Measurements from ENCODE around the gene ZNF778. TPM values are rescaled to one million over a fixed set of nuclear protein-coding genes. Genes with fewer than 3 reads are reported as not detected.
"Not testable (repeated sequence)": the region's sequence is repeated elsewhere in the genome, so short reads cannot be mapped to it uniquely, and the experiment has no call there.

Gene ZNF778
- polyA plus RNA-seq, 4 donors = 4.6 to 6.3 (median 6.1) TPM

- no peak for DNase-seq (ENCODE audit: low read depth in 4 of 4, low spot score in 2 of 4)
Measured at GRCh38 chr16:89210904-89211515, 6.5 kb upstream of the ZNF778 start.

DNA sequence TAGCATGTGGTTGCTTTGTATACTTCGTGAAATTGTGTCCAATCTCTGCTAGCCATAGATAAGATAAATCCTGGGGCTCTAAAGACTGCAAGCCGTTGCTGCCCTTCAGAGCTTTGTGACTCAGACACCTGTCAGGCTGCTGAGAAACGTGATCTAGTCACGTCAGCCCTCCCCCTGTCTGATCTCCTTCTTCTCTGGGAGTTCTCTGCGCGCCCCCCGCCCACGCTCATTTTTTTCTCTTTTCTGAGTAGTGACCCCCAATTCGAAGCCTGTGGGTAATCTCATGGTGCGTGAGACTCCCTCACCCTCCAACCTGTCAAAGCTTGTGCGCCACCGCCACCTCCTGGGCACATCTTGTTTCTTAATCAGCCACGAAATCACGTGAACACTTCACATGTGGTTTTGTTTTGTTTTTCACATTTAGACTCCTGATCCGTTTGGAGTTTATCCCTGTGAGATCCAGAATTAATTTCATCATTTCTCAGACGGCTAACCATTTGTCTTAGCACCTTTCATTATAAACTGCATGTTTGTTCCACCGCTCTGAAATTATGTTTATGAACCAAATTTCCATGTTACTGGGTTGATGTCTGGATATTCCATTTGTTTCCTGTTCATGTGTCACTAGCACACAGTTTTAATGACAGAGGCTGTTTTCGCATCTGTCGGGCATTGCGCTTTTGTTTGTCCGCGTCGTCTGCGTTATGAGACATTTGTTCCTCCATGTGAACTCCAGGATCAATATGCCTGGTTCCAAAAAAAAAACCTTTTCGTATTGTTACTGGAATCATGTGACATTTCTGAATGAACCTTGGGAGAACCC lies 977 bp upstream of the ZNF778 start:
- peak in 3 of 4 donors; percentile 34 to 74 (median 62) for DNase-seq (ENCODE audit: low read depth in 4 of 4, low spot score in 2 of 4)

DNA sequence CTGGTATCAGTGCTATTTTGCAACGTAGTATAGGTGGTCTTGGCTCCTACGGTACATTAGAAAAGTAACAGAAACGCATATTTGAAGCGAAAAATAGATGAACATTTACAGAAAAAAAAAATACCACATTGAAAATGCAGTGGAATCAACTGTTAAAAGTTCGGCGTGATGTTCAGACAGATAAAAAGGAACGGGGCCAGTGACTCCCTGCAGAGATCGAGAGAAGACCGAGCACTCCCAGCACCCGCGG lies 440 bp upstream of the ZNF778 start:
- no peak for DNase-seq (ENCODE audit: low read depth in 4 of 4, low spot score in 2 of 4)

DNA sequence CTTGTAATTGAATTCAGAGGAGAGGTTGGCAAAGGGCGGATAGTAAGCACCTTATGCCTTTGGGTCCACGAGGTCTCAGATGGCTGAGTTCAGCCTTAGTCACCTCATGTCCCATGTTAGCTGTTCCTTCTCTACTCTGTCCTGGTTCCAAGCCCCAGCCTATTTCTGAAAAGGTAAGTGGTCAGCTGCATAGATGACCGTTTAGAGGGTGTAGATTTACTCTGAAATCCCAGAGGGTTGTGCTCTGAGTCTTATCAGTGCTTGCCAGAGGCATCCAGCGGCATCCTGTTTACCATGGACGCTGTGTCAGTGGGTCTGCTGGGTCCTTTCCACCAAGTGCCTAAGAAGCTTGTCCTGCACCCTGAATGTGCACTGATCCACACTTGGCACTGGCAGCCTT lies 1.9 kb downstream of the ZNF778 start:
- DNase-seq (ENCODE audit: low read depth in 4 of 4, low spot score in 2 of 4) = no peak

GRCh38 chr16:89221604-89222003 lies 4.1 kb downstream of the ZNF778 start:
- DNase-seq (ENCODE audit: low read depth in 4 of 4, low spot score in 2 of 4) = no peak

GRCh38 chr16:89222931-89223330 lies 5.4 kb downstream of the ZNF778 start:
- DNase-seq (ENCODE audit: low read depth in 4 of 4, low spot score in 2 of 4) = no peak

GRCh38 chr16:89224665-89225064 lies 7.2 kb downstream of the ZNF778 start:
- DNase-seq (ENCODE audit: low read depth in 4 of 4, low spot score in 2 of 4) = no peak

- no peak for DNase-seq (ENCODE audit: low read depth in 4 of 4, low spot score in 2 of 4)
Measured at GRCh38 chr16:89230255-89230654, 12.8 kb downstream of the ZNF778 start.

DNA sequence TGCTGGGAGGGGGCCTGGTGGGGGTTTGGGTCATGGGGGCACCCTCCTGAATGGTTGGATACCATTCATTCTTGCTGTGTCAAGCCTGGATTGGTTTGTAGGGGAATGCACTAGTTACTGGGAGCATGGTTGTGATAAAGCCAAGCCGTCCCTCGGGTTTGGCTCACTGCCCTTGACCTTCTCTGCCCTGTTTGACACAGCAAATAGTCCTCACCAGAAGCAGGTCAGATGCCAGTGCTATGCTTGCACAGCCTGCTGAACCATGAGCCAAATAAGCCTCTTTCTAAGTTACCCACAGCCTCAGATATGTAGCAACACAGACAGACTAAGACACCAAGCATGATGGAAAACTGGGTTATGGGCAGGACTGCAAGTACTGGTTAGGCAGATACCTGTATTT lies 14.6 kb downstream of the ZNF778 start:
- DNase-seq (ENCODE audit: low read depth in 4 of 4, low spot score in 2 of 4) = no peak

- DNase-seq (ENCODE audit: low read depth in 4 of 4, low spot score in 2 of 4) = no peak
Measured at GRCh38 chr16:89233678-89234490, 16.4 kb downstream of the ZNF778 start.

DNA sequence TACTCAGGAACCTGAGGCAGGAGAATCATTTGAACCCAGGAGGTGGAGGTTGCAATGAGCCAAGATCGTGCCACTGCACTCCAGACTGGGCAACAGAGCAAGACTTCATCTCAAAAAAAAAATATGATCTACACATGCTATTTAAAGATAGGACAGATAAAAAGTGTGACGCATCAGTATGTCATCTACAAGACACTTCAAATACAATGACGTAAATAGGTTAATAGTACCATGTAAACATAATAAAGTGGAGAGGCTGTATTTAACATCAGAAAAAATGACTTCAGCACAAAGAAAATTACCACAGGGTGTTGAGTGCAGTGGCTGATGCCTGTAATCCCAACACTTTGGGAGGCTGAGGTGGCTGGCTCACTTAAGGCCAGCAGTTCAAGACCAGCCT lies 20.2 kb downstream of the ZNF778 start:
- no peak for DNase-seq (ENCODE audit: low read depth in 4 of 4, low spot score in 2 of 4)

DNA sequence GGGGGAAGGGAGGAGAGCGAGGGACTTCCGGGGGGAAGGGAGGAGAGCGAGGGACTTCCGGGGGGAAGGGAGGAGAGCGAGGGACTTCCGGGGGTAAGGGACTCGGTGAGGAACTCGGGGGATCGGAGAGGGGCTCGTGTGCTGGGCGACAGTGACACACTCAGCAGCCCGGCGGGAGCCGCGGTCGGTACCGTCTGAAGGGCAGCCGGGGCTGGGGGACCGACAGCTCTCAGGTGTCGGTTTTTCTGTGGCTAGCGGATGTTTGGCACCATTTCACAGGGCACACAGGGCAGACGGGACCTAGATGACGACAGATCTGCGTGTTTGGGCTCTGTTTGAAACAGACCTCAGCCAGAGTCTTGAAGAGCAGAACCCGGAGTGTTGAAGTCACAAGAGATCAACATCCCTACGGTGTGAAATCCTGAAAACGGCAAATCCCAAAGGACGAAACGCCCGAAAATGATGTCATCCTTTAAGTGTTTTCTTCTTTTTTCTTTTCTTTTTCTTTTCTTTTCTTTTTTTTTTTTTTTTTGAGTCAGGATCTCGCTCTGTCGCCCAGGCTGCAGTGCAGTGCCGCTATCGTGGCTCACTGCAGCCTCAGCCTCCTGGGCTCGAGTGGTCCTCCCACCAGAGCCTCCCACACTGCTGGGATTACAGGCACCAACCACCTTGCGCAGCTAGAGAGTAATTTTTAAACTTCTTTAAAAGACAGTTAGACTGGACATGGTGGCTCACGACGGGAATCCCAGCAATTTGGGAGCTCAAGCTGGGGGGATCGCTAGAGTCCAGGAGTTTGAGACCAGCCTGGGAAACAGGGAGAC lies 23.9 kb downstream of the ZNF778 start:
- DNase-seq (ENCODE audit: low read depth in 4 of 4, low spot score in 2 of 4) = peak in 2 of 4 donors; percentile 60 to 69

DNA sequence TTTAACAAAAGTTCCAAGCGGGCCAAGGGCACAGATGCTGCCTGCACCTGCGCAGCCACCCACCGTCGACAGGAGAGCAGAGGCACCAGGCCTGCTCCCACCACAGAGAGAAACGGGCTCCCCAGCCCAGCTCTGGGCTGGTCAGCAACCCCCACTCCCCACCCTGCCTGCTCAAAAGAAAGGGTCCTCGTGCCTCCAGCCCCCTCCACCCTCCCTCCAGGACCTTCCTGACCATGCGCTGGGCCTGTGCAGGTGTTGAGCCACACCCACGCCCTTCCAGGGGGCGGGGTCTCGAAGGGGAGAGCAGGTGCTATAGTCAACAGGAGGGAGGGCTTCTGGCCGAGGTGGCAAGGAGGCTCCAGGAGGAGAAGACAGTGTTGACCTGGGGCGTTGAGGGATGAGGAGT lies 25.3 kb downstream of the ZNF778 start:
- no peak for DNase-seq (ENCODE audit: low read depth in 4 of 4, low spot score in 2 of 4)

GRCh38 chr16:89243664-89244063 lies 26.2 kb downstream of the ZNF778 start:
- no peak for DNase-seq (ENCODE audit: low read depth in 4 of 4, low spot score in 2 of 4)

DNA sequence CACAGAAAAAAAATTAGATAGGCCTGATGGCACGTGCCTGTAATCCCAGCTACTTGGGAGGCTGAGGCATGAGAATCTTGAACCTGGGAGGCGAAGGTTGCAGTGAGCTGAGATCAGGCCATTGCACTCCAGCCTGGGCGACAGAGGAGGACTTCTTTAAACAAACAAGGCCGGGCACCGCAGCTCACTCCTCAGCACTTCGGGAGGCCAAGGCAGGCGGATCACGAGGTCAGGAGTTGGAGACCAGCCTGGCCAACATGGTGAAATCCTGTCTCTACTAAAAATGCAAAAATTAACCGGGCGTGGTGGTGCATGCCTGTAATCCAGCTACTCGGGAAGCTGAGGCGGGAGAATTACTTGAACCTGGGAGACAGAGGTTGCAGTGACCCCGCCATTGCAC lies 26.8 kb downstream of the ZNF778 start:
- not testable (repeated sequence) for DNase-seq (ENCODE audit: low read depth in 4 of 4, low spot score in 2 of 4)

- DNase-seq (ENCODE audit: low read depth in 4 of 4, low spot score in 2 of 4) = no peak
Measured at GRCh38 chr16:89244754-89245153, 27.3 kb downstream of the ZNF778 start.

DNA sequence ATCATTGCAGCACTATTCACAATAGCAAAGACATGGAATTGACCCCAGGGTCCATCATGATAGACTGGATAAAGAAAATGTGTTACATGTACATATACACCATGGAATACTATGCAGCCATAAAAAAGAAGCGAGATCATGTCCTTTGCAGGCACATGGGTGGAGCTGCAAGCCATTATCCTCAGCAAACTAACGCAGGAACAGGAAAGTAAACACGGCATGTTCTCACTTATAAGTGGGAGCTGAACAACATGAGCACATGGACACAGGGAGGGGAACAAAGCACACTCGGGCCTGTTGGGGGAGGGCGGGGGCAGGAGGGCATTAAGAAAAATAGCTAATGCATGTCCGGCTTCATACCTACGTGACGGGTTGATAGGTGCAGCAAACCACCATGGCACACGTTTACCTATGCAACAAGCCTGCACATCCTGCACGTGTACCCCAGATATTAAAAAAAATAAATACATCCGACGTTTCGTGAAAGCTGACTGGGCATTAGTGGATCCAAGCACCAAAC lies 28.9 kb downstream of the ZNF778 start:
- no peak for DNase-seq (ENCODE audit: low read depth in 4 of 4, low spot score in 2 of 4)

GRCh38 chr16:89246903-89247733 lies 29.6 kb downstream of the ZNF778 start:
- peak in 2 of 4 donors; percentile 55 for DNase-seq (ENCODE audit: low read depth in 4 of 4, low spot score in 2 of 4)

DNA sequence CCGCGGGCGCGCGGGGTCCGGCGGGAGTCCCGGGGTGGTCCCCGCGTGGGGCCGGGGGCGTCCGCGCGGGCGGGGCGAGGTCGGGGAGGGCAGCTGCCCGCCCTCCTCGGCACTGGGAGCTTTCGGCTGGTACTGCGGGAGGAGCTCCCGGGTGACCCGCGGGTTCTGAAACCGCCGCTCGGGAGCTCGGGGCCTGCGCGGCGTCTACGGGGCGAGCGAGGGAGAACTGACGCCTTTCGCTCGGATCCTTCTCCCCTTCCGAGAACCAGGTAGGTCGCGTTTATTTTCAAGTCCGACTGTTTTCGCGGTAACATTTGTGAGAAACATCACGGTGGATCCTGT lies 30.2 kb downstream of the ZNF778 start:
- DNase-seq (ENCODE audit: low read depth in 4 of 4, low spot score in 2 of 4) = not testable (repeated sequence)

Data from left renal cortex interstitium (tissue), 4 donors.